GM19351 (cell line): ENCODE results near the gene LPP.

Source experiments
- ATAC-seq: cut with Tn5 transposase; IDR thresholded peaks from one replicate; pipeline ENCODE4 v1.9.1; 2021; ENCODE audit warnings: mild to moderate bottlenecking, moderate library complexity; ENCODE audit not compliant: unreplicated experiment

The LPP gene

DNA sequence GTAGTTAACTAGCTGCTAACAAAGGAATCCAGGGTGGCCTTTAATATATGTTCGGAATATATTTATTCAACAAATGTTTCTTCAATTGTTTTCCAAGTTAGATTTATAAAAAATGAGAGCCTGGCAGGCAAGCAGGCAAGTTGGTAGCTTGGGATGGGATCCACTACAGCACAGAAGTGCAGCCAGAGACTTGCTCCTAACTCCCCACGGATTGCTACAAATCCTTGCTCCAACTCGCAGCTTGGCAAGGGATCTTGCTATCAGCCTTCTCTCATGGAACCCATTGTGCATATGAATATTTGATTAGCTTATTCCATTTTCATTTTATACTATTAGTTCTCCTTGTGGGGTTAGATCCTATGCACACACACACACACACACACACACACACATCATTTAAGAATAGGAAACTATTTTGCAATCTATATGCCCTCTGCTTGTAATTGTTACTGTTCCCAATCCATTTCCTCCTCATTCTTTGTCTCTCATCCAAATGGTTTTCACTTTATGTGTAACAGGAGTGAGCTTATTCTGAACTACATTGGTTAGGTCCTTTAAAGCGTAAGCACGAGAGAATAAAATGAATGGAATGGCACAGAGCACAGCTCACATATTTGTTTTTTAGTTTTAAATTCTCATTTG, 505.6 kb downstream of the LPP start:
- ATAC-seq: no peak

DNA sequence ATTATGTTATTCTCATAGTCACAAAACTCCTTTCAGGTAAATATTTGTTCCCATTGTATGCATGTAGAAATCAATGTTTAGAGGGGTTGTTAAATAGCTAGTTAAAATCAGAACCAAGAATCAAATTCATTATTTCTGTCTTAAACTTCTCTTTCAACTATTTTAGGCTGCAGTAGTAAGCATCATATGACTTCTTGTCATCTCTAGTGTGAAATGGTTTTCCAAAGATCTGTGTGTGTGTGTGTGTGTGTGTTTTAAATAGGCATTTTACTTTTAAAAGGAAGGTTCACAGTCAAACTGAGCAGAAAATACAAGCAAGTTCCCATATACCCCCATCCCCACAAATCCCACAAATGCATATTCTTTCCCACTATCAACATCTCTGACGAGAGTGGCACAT, 506.5 kb downstream of the LPP start:
- ATAC-seq: no peak

GRCh38 chr3:188661806-188662205, 507.8 kb downstream of the LPP start:
- ATAC-seq: no peak

DNA sequence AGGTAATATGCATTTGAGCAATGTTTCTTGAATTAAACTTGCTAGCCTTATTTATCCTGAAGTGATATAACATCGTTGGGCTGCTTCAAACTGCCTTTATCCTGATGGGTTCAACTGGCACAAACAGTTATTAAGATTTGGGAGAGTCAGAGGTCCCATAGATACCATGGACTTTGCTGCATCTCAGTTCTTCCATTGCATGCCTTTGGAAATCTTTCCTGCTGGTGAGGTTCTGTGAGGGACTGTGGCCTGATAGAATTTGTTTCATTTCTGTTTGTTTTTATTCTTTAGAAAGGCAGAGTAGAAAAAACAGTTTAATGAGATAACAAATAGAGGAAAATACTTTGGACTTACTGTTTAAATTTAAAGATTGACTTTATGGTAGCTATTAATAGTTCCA, 508.3 kb downstream of the LPP start:
- no peak for ATAC-seq

GRCh38 chr3:188662795-188663194, 508.8 kb downstream of the LPP start:
- no peak for ATAC-seq

DNA sequence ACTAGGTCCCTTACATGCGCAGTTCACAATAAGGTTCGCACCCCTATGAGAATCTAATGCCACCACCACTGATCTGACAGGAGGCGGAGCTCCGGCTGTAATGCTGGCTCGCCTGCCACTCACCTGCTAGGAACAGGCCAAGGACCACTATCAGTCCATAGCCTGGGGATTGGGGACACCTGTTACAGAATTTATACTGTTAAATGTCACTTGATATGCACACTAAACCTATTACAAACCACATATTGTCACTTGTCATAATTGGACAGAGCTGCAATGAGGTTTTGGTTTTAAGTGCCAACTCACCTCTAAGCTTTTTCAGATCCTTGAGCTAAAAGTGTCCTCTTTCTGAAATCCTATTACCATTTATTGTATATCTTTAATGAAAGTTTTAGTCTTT, 509.9 kb downstream of the LPP start:
- ATAC-seq: no peak

- no peak for ATAC-seq
These were observed 510.8 kb downstream of the LPP start for GRCh38 chr3:188664795-188665194.

DNA sequence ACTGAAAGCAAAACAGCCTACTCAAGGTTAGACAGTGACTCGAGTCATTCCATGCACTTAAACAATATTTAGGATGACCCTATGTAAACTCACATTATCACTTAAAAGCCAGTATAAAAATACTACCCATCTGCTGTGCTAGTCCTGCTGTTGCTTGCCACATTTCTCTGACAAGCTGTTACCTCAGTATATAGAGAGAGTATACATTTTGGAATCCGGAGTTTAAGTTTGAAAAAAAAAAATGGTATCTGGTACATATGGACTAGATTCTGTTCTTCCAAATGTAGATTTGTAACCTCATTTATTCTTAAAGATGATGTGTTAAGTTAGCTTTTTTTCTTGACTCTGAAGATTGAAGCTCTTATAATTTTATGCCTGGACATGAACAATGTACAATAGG, 514.0 kb downstream of the LPP start:
- no peak for ATAC-seq

- no peak for ATAC-seq
These were observed 516.5 kb downstream of the LPP start for GRCh38 chr3:188670446-188670845.

DNA sequence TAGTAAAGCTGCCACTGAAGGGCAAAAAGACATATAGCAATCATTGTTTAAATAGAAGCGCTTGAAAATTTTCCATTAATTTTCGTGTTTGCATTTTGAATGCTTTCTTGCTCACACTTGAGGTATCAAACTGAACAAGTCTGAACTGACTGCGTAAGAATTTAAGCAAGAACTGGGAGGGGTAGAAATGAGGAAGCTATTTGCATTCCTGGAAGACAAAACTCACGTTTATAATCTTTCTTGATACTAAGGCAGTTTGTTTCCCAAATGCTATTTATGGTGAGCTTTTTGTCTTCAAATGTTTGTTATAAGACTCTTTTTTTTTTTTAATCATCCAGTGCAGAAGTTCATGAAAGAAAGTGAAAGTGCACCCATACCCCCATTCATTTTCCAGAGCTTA, 518.0 kb downstream of the LPP start:
- no peak for ATAC-seq

GRCh38 chr3:188672840-188673239, 518.9 kb downstream of the LPP start:
- ATAC-seq: no peak

- no peak for ATAC-seq
These were observed 519.8 kb downstream of the LPP start for GRCh38 chr3:188673646-188674186.

DNA sequence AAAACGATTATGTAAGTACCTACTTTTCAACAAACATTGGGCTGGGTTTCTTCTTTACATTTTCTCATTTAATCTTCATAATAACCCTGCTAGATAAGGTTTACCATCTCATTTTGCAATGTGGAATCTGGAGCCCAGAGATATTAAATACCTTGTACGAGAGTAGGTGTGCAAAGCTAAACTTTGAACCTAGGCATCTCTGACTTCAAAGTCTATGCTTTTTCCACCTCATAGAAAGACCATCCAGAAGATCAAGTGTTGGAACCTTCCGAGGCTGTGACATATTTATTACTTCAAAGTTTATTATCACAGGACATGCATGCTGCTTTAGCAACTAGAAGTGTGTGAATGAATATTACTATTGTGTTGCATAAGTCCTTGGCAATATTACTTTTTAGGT, 520.6 kb downstream of the LPP start:
- no peak for ATAC-seq

DNA sequence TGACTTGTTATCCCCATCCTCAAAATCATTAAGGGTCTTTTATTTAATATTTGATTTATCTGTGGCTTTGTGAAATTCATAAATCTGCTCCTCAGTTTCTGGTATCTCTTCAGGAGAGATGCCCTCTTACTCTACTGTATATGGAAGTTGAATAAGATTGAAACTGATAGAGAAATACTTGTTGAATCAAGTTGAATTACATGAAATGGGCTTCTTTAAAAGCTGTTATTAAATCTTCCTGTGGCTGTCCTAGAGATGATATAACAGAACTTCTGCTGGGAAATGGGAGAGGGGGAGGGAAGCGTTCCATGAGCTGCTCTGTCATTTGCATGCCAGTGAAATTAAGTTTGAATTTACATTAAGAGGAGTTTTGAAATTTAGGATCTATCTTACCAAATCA, 523.4 kb downstream of the LPP start:
- no peak for ATAC-seq

GRCh38 chr3:188680189-188680588, 526.2 kb downstream of the LPP start:
- no peak for ATAC-seq

- ATAC-seq: no peak
These were observed 526.6 kb downstream of the LPP start for GRCh38 chr3:188680605-188681004.

- ATAC-seq: no peak
These were observed 528.4 kb downstream of the LPP start for GRCh38 chr3:188682316-188682715.

- ATAC-seq: peak; percentile 60
These were observed 529.1 kb downstream of the LPP start for GRCh38 chr3:188683032-188683521.

DNA sequence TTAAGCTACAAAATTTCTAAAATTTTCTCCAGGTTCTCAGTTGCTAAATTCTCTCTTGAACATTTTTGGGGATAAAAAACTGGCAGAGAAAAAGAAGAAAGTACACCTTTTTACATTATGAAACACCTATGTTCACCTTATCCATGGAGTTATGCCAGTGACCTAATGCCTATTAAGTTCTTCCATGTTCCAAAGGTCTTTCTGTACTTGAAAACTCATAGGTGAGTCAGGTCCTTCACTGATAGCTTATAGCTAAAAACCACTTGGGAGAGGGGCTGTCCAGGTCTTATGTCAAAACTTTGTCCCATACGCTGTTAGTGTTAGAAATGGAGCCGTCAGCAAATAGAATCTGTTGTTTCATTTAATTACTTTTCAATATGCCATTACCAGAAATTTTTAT, 530.3 kb downstream of the LPP start:
- ATAC-seq: no peak

GRCh38 chr3:188685789-188686188, 531.8 kb downstream of the LPP start:
- ATAC-seq: no peak

DNA sequence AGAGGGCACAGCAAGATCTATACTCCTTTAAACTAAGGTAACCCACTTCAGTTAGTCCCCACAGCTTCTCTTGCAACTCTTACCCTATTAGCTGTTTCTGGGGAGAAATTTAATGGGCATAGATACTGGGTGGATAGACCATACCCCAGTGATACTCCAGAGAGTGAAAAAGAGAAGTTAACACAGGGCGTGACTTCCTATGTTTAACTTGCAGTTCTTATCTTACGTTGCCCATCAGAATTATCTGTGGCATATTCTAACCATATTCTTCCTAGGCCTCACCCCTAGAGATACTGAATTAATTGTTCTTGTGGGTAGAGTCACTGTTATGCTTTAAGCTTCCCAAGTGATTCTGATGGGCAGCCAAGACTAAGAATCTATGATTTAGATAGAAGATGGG, 532.4 kb downstream of the LPP start:
- ATAC-seq: no peak

- no peak for ATAC-seq
These were observed 533.4 kb downstream of the LPP start for GRCh38 chr3:188687389-188687788.

GRCh38 chr3:188689101-188689574, 535.2 kb downstream of the LPP start:
- no peak for ATAC-seq
